Measurements from ENCODE around the gene LAS1L.
"Not testable (repeated sequence)": the region's sequence is repeated elsewhere in the genome, so short reads cannot be mapped to it uniquely, and the experiment has no call there.

The LAS1L gene

DNA sequence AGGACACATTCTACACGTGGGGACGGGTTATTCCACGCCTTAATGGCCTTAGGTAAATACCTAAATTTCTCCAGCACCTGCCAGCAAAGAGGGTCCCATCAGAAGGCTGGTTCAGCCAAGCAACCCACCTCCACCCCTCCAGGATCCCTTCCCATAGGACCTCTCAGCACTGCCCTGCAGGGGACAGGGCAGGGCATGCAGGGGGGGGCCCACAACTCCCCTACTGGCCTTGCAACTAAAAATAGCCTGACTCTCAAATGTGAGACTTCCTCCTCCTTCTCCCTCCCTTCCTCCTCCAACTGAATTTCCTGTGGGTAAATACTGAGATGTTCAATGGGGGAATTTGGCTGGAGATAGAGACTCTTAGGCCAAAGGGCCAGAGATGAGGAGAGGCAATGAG lies 6.3 kb downstream of the LAS1L start:
- Histone ChIP-seq H3K36me3 (ENCODE audit: insufficient read depth, low read length) (peaks cover 69% of the 10 kb centered on the region), H3K4me1 (ENCODE audit: insufficient read depth, low read length, severe bottlenecking) (peaks cover 5% of the 10 kb centered on the region), H3K9me3 (ENCODE audit: low read length) (no peaks in the 10 kb centered on the region), H2AFZ (ENCODE audit: low read length) (no peak overlapping the region), H3K79me2 (ENCODE audit: insufficient read depth, low read length) (peaks cover 6% of the 10 kb centered on the region), H4K20me1 (ENCODE audit: insufficient read depth, low read length) (no peaks in the 10 kb centered on the region), H3K27ac (ENCODE audit: low read depth, low read length, poor library complexity, severe bottlenecking) (no peak overlapping the region), H3K4me3 (ENCODE audit: low read depth, low read length, poor library complexity, severe bottlenecking) (no peak overlapping the region), H3K27me3 (ENCODE audit: insufficient read depth, low read length) (no peaks in the 10 kb centered on the region), H3K9me2 (ENCODE audit: low read depth, low read length) (no peaks in the 10 kb centered on the region), H3F3A (ENCODE audit: insufficient read depth, low read length) (no peaks in the 10 kb centered on the region), H3K4me2 (ENCODE audit: low read length) (no peak overlapping the region), H3K9ac (ENCODE audit: low read length) (no peak overlapping the region)
- TF ChIP-seq, protein P1, sequence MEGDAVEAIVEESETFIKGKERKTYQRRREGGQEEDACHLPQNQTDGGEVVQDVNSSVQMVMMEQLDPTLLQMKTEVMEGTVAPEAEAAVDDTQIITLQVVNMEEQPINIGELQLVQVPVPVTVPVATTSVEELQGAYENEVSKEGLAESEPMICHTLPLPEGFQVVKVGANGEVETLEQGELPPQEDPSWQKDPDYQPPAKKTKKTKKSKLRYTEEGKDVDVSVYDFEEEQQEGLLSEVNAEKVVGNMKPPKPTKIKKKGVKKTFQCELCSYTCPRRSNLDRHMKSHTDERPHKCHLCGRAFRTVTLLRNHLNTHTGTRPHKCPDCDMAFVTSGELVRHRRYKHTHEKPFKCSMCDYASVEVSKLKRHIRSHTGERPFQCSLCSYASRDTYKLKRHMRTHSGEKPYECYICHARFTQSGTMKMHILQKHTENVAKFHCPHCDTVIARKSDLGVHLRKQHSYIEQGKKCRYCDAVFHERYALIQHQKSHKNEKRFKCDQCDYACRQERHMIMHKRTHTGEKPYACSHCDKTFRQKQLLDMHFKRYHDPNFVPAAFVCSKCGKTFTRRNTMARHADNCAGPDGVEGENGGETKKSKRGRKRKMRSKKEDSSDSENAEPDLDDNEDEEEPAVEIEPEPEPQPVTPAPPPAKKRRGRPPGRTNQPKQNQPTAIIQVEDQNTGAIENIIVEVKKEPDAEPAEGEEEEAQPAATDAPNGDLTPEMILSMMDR (IDR thresholded peaks at IDR 0.05; ENCODE audit: low read length), result no peak
- TF ChIP-seq EZH2 (IDR thresholded peaks at IDR 0.05; ENCODE audit: borderline replicate concordance, low read length), result no peak

DNA sequence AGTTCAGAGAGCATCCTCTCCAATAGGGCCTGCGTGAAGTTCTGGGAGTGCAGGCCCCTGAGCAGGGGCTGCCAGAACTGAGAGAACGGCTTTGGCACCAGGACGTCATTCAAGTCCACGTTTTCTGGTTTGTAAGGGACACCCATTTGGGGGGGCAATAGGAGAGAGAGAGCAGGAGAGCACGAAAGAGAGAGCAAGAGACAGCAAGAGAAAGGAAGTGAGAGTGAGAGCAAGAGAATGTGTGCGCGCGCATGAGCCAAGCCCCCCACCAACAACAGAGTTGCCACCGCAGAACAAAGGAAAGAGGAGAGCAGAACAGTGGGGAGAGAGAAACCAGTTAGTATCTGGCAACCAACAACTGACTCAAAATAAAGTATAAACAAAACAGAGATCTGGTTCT lies 10.4 kb downstream of the LAS1L start:
- Histone ChIP-seq H3F3A (ENCODE audit: insufficient read depth, low read length) (no peaks in the 10 kb centered on the region), H3K79me2 (ENCODE audit: insufficient read depth, low read length) (no peaks in the 10 kb centered on the region), H4K20me1 (ENCODE audit: insufficient read depth, low read length) (no peaks in the 10 kb centered on the region), H3K4me1 (ENCODE audit: insufficient read depth, low read length, severe bottlenecking) (no peaks in the 10 kb centered on the region), H3K27me3 (ENCODE audit: insufficient read depth, low read length) (no peaks in the 10 kb centered on the region), H3K27ac (ENCODE audit: low read depth, low read length, poor library complexity, severe bottlenecking) (no peak overlapping the region), H3K4me3 (ENCODE audit: low read depth, low read length, poor library complexity, severe bottlenecking) (no peak overlapping the region), H3K9me2 (ENCODE audit: low read depth, low read length) (no peaks in the 10 kb centered on the region), H3K9me3 (ENCODE audit: low read length) (no peaks in the 10 kb centered on the region), H2AFZ (ENCODE audit: low read length) (no peak overlapping the region), H3K9ac (ENCODE audit: low read length) (no peak overlapping the region), H3K36me3 (ENCODE audit: insufficient read depth, low read length) (peaks cover 73% of the 10 kb centered on the region), H3K4me2 (ENCODE audit: low read length) (no peak overlapping the region)
- TF ChIP-seq, protein P1 (IDR thresholded peaks at IDR 0.05; ENCODE audit: low read length), result no peak
- TF ChIP-seq EZH2 (IDR thresholded peaks at IDR 0.05; ENCODE audit: borderline replicate concordance, low read length), result no peak

DNA sequence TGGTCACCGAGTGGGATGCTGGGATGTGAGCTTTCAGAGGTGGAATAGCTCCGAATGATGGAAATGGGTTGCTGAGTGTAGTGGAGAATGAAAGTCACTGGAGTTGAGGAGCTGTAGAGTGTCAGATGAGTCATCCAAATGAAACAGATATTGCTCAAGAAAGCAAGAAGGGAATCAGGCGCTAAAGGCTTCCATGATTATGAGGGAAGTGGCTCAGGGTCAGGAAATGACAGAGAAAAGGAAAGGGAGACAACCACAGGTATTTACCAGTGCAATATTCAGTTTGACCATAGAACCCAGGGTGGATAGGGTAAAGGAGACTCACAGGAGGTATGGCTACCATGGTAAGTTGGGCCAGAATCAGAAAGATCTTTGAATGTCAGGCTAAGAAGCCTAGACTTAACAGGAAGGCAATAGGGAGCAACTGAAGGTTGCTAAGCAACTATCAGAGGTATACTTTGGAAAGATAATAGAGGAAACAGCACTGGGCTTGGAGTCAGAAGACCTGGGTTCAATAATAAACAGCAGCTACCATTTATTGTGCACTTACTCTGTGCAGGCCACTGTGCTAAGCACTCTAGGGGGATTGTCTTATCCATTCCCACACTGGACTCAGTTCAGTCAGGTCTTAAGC lies 11.7 kb downstream of the LAS1L start:
- Histone ChIP-seq H3K4me3 (ENCODE audit: low read depth, low read length, poor library complexity, severe bottlenecking) (no peak overlapping the region), H3K27ac (ENCODE audit: low read depth, low read length, poor library complexity, severe bottlenecking) (no peak overlapping the region), H3K9ac (ENCODE audit: low read length) (no peak overlapping the region), H2AFZ (ENCODE audit: low read length) (no peak overlapping the region), H3K9me3 (ENCODE audit: low read length) (no peaks in the 10 kb centered on the region), H3K9me2 (ENCODE audit: low read depth, low read length) (no peaks in the 10 kb centered on the region), H3K4me2 (ENCODE audit: low read length) (no peak overlapping the region), H3K36me3 (ENCODE audit: insufficient read depth, low read length) (peaks cover 75% of the 10 kb centered on the region), H4K20me1 (ENCODE audit: insufficient read depth, low read length) (no peaks in the 10 kb centered on the region), H3K4me1 (ENCODE audit: insufficient read depth, low read length, severe bottlenecking) (no peaks in the 10 kb centered on the region), H3K79me2 (ENCODE audit: insufficient read depth, low read length) (no peaks in the 10 kb centered on the region), H3F3A (ENCODE audit: insufficient read depth, low read length) (no peaks in the 10 kb centered on the region), H3K27me3 (ENCODE audit: insufficient read depth, low read length) (no peaks in the 10 kb centered on the region)
- TF ChIP-seq, protein P1 (IDR thresholded peaks at IDR 0.05; ENCODE audit: low read length), result no peak
- no peak for TF ChIP-seq EZH2 (IDR thresholded peaks at IDR 0.05; ENCODE audit: borderline replicate concordance, low read length)

DNA sequence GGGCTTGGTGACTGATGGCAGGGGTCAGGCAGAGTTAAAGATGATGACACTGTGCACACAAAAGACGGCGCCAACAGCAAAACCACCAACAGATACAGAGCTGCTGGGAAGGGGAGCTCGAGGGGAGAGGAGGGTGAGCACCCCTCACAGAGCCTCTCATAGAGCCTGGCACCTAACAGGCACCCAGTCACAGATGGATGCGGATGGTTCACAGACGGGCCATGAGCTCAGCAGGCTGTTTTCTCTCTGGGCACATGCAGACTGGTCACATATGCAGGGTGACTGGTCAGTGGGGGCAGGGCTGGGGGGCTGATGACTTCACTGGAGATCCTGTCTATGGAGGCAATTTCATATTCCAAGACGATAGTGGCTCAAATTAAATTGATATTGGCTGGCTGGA lies 15.1 kb downstream of the LAS1L start:
- H3K36me3 ChIP-seq (ENCODE audit: insufficient read depth, low read length), result peaks cover 64% of the 10 kb centered on the region
- H3K27ac ChIP-seq (ENCODE audit: low read depth, low read length, poor library complexity, severe bottlenecking); H3K9me2 ChIP-seq (ENCODE audit: low read depth, low read length); H3K79me2 ChIP-seq (ENCODE audit: insufficient read depth, low read length); H3K27me3 ChIP-seq (ENCODE audit: insufficient read depth, low read length); H3K4me3 ChIP-seq (ENCODE audit: low read depth, low read length, poor library complexity, severe bottlenecking); H3K4me2 ChIP-seq (ENCODE audit: low read length); H3K9ac ChIP-seq (ENCODE audit: low read length); H2AFZ ChIP-seq (ENCODE audit: low read length); H3K9me3 ChIP-seq (ENCODE audit: low read length); H3F3A ChIP-seq (ENCODE audit: insufficient read depth, low read length); H3K4me1 ChIP-seq (ENCODE audit: insufficient read depth, low read length, severe bottlenecking); H4K20me1 ChIP-seq (ENCODE audit: insufficient read depth, low read length): not testable (repeated sequence)

DNA sequence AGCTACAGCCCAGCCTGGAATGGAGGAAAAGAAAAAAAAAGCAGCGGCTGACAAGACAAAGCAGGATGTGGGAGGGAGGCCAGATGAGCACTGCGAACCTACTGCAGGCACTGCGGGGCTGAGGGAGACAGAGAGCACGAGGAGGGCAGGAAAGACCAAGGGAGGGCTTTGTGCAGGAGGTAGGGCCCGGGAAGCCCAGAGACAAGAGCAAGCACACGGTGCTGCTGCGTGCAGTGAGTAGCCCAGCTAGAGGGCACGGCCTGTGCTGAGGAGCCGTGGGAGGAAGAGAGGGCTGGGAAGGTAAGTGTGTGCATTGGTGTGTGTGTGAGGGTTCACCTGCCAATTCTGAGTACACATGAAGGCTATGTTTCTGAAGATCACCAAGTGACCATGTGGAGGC lies 15.6 kb downstream of the LAS1L start:
- not testable (repeated sequence) for H3K9ac ChIP-seq (ENCODE audit: low read length); H3K4me1 ChIP-seq (ENCODE audit: insufficient read depth, low read length, severe bottlenecking); H3K27ac ChIP-seq (ENCODE audit: low read depth, low read length, poor library complexity, severe bottlenecking); H3F3A ChIP-seq (ENCODE audit: insufficient read depth, low read length); H4K20me1 ChIP-seq (ENCODE audit: insufficient read depth, low read length); H3K4me2 ChIP-seq (ENCODE audit: low read length); H2AFZ ChIP-seq (ENCODE audit: low read length); H3K9me3 ChIP-seq (ENCODE audit: low read length); H3K27me3 ChIP-seq (ENCODE audit: insufficient read depth, low read length); H3K79me2 ChIP-seq (ENCODE audit: insufficient read depth, low read length); H3K4me3 ChIP-seq (ENCODE audit: low read depth, low read length, poor library complexity, severe bottlenecking); H3K9me2 ChIP-seq (ENCODE audit: low read depth, low read length)
- H3K36me3 ChIP-seq (ENCODE audit: insufficient read depth, low read length), result peaks cover 64% of the 10 kb centered on the region

All from OCI-LY1 (cell line).